CD4-positive, alpha-beta T cell treated with Interleukin-17A for 1 hour (primary cell): ENCODE measurements around the gene NRIP2.
"Not testable (repeated sequence)": the region's sequence is repeated elsewhere in the genome, so short reads cannot be mapped to it uniquely, and the experiment has no call there.

Experiments
- DNase-seq: peaks from one replicate; pipeline ENCODE4 v3.0.0-alpha.2; 2020

Gene NRIP2, protein sequence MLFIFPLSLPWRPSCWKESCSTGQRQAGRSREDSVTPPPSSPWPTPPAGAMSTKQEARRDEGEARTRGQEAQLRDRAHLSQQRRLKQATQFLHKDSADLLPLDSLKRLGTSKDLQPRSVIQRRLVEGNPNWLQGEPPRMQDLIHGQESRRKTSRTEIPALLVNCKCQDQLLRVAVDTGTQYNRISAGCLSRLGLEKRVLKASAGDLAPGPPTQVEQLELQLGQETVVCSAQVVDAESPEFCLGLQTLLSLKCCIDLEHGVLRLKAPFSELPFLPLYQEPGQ

DNA sequence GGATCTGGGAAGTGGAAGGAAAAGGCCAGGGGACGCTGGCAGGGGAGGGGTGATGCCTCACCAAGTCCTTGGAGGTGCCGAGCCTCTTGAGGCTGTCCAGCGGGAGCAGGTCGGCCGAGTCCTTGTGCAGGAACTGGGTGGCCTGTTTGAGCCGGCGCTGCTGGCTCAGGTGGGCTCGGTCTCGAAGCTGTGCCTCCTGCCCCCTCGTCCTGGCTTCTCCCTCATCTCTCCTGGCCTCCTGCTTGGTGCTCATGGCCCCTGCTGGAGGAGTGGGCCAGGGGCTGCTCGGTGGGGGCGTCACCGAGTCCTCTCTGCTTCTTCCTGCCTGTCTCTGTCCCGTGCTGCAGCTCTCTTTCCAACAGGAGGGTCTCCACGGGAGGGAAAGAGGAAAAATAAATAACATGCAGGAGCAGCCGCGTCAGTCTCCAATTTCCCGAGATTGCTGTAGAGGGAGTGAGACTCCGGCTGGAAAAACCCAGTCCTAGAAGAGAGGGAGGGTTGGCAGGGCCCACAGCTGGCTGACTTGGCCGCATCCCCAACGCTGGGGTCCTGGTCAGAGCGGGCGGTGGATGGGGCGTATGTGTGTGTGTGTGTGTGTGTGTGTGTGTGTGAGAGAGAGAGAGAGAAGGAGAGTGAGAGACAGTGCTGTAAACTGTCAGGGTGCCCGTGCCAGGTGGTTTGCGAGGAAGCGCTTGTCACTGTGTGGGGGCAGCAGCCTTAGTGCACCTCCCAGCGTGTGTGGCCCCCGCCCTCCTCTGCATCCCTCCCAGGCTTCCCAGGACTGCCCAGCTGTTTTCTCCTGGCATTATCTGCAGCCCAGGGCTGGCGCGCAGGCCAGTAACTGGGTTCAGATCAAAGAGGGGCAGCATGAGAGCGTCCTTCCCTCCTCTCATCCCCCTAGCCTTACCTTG is at the start of gene NRIP2:
TSS of gene NRIP2 (minus strand) at position 455 of the 911 bp plus-strand sequence. CDS start at position 403, 52 bp downstream.
- no peak for DNase-seq

DNA sequence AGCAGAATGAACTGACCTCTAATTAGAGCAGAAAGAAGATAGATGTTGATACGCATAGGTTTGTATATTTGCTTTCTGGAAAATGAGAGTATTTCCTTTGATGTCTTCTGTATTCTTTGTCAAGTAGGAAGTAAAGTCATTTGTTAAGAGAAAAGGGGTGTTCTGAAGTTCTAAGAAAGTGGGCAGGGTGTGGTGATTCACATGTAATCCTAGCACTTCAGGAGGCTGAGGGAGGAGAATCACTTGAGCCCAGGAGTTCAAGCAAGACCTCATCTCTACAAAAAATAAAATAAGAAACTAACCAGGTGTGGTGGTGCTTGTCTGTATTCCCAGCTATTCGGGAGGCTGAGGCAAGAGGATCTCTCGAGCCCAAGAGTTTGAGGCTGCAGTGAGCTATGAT is 45.0 kb upstream of the NRIP2 start:
- no peak for DNase-seq

DNA sequence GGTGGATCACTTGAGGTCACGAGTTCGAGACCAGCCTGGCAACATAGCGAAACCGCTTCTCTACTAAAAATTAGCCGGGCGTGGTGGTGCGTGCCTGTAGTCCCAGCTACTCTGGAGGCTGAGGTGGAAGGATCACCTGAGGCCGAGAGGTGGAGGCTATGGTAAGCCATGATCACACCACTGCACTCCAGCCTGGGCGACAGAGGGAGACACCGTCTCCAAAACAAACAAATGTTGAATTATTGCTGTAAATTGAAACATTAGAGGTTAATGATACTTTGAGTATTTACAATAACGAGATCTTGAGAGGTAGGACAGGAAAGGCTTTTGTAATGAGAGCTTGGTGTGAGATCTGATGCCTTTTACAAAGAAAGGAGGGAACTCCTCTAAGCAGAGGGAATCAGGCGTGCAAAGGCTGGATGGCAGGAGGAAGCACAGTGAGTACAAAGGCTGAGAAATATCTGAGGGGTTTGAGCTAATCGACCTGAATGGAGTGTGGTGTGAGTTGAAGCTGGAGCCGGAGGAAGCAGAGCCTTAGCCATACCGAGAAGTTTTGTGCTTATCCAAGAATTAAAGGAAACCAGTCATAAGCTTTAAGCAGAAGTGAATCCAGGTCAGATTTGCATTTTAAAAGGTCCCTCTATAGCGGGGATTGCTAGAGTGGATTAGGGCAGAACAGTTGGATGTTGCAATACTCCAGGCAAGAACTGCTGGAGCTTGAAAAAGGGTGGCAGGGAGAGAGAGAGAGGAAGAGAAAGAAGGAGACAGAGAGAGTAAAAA is 43.3 kb upstream of the NRIP2 start:
- DNase-seq: peak; percentile 15

DNA sequence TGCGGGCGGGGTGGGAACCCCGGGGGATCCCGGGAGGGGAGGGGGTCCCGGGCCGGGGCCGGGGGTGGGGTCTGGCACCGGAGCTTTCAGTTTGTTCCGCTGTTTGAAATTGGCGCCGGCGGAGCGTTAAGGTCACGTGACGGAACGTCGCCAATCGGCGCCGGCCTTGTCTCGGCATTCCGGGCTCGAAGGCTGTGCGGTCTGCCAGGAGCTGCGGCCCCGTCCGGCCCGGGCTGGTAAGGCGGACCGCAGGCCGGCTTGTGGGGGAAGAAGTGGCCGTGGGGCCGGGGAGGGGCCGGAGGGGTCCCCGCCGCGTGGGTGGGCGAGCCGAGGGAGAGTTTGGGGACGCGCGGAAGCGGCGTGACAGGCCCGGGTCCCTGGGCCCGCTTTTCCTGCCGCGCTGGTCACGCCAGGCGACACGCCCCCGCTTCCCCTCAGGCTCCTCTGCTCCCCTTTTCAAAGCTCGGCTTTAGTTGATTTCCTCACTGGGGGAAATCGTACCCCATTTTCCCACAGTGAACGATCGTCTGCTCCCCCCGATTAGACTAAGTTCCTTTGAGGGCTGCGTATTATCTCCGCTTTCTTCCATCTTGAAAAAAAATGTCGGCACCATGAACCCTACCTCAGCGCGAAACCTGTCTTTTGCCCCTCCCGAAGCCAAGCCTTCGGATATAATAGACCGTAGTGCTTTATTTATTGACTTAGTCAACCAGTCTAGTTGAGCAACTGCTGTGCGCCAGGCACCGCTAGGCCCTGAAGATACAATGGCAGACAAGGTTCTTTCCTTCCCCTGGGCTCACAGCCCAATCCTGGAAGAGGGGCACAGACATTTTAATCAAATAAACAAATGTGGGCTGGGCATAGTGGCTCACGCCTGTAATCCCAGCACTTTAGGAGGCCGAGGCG is 42.5 kb upstream of the NRIP2 start, which contains the start of the genes FOXM1 and RHNO1:
TSS of gene FOXM1 (minus strand) at position 128 of the 906 bp plus-strand sequence. CDS start 2,696 bp downstream, outside the sequence.
TSS of gene RHNO1 (plus strand) at position 177 of the 906 bp plus-strand sequence. CDS start 8,144 bp downstream, outside the sequence.
- peak; percentile 90 for DNase-seq

DNA sequence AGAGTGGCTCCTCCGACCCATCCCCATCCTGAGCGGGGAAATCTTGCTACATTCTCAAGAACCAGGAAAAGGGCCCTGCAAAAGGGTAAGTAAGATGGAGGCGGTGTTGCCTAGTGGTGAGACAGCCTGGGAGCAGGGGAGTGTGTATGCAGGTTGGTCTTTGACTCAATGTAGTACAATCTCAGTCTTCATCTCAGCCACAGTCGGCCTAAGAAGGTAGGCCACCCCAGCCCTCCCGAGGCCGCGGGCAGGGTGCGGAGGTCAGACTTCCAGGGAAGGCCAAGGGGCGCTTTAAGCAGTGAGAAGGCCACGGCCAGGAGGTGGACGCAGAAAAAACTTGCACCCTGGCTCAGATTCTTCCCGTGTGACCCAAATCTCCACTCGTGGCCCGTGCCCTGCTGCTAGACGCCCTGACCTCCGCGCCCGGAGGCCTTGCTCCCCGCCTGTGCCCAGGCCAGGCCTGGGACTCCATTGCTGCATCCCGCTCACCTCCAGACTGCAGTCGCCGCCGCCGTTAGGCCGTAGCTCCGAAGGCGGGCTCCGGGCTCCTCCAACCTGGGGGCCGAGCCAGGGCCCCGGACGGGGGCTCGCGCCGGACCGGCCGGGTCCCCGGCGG is 41.7 kb upstream of the NRIP2 start:
- peak; percentile 7 for DNase-seq

DNA sequence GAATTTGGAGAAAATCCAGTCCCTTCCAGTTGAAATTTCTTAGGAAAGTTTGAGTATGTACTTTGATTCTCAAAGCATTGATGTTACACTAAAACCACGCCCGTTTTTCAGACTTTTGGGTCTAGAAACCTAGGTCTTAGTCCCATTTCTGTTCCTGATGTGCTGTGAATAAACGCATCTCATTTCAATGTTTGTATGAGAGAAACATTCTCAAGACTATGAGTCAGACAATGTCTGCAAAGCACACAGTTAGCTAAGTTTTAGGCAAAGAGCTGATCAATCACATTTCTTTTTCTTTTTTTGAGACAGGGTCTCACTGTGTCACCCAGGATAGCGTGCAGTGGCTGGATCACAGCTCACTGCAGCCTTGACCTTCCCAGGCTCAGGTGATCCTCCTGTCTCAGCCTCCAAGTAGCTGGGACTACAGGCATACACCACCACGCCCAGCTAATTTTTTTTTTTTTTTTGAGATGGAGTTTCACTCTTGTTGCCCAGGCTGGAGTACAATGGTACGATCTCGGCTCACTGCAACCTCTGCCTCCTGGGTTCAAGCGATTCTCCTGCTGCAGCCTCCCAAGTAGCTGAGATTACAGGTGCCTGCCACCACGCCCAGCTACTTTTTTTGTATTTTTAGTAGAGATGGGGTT is 34.3 kb upstream of the NRIP2 start:
- not testable (repeated sequence) for DNase-seq

DNA sequence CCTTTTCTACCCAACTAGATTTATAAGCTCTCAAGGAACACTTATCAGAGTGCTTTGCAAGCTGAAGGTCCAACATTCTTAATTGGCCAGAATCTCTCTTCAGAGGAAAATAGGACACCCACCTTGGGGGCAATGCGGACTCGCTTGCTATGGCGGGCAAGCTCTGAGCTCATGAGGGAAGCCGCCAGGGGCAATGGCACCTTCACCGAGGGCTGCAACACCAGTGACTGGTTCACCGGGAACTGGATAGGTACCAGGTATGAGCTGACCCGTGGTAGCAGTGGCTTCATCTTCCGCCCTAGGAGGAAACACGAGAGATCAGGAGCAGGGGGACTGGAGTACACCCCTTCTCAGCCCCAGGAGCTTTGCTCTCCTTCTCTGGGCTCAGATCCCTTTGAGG is 29.4 kb upstream of the NRIP2 start:
- no peak for DNase-seq

DNA sequence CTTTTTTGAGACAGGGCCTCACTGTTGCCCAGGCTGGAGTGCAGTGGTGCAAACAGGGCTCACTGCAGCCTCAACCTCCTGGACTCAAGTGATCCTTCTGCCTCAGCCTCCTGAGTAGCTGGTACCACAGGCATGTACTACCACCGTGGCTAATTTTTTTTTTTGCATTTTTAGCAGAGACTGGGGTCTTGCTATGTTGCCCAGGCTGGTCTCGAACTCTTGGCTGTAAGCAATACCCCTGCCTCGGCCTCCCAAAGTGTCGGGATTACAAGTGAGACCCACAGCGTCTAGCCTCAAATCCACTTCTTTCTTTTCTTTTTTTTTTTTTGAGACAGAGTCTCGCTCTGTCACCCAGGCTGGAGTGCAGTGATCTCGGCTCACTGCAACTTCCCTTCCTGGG is 28.6 kb upstream of the NRIP2 start:
- DNase-seq: not testable (repeated sequence)

DNA sequence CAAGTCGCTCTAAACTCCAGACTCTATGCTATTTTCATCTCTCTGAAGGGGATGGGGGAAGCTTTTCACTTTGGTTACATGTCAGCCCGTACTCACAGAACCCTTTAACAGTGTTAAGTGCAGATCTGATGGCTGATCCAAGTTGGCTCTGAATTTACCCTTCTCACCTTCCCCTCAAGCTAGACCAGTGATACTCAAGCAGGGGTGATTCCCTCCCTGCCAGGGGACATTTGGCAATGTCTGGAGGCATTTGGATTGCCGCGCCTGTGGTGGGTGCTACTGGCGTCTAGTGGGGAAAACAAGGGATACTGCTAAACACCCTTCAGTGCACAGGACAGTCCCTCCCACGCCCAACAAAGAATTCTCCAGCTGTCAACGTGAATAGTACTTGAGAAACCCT is 28.0 kb upstream of the NRIP2 start:
- no peak for DNase-seq

DNA sequence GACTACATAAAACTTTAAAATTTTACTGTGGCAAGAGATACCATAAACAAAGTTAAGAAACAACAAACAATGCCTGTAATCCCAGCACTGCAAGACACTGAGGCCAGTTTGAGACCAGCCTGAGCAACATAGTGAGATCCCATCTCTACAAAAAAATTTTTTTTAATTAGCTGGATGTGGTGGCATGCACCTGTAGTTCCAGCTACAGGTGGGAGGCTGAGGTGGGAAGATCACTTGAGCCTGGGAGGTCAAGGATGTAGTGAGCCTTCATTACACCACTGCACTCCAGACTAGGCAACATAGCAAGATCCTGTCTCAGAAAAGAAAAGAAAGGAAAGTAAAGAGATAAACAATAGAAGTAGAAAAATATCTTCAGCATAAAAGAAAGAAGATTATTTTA is 25.3 kb upstream of the NRIP2 start:
- no peak for DNase-seq

DNA sequence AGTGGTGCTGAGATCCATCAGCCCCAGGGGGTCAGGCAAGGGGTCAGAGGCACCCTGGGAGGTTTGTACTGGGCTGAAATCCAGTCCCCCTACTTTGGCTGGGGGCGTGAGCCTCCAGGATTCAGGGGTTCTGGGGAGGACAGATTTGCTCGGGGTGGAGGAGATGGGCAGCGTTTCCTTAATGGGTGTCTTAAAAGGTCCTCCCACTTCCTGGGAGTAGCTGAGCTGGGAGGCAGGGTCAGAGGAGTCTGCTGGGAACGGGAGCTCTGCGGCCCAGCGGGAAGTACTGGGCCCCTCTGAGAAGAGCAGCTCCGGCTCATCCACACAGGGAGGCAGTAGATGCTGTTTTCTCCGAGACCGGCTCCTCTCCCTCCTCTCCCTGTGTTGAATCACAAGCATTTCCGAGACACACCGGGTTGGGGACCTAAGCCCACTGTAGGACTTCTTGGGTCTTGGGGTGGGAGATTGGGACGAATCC is 24.1 kb upstream of the NRIP2 start:
- no peak for DNase-seq

DNA sequence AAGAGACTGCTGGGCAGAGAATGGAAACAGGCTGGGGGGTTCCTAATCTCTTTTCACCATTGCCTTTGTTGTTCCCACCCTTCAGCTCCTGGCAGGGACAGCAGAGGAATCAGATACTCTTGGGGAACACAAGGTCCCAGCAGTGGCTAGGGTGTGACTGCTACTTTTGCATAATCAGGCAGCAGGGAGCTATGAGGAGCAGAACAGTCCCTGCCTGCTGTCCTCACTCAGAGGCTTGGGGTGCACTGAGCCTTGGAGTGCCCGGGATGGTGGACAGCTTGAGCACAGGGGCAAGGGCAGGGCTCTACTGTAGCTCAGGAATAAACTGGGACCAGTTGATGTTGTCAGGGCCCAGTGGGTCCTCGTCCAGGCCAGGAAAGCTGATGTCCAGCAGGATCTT is 23.5 kb upstream of the NRIP2 start:
- DNase-seq: no peak

DNA sequence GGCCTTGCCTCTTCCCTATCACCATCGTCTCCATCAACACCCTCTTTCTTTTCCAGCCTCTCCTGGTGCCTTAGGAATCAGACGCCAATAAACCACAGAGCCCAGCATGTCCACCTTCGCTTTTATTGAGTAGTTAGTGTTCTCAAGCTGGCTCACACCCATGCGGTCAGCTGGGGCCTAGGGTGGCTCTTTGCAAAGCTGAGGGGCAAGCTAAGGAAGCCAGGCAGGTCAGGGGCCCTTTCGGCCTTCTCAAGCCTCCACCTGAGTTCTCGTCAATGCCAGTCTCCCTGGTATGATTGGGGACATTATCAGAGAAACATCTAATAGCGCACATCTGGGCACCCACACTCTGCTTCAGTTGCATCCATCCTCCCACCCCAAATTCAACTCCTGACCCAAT is 22.7 kb upstream of the NRIP2 start:
- DNase-seq: no peak

DNA sequence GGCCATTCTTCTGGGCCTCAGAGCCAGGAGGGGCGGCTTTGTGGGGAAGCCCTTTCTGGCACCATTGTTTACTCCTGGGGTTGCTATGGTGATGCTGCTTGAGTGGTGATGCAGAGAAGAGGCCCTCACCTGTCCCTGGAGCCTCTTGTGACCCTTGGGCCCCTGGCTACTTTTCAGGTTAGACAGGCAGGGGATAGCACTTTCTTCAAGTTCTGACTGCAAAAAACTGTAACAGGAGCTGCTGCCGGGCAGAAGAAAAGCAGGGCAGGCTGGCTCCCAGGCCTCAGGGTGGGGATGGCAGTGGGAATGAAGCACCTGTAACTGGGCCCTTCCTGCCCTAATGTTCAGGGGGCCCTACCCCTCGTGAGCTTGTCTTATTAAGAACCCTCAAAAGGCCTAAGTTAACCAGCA is 22.2 kb upstream of the NRIP2 start, which contains the start of gene TEX52:
TSS of gene TEX52 (minus strand) at position 19 of the 411 bp plus-strand sequence. CDS start at position 6, 13 bp downstream.
- DNase-seq: no peak

DNA sequence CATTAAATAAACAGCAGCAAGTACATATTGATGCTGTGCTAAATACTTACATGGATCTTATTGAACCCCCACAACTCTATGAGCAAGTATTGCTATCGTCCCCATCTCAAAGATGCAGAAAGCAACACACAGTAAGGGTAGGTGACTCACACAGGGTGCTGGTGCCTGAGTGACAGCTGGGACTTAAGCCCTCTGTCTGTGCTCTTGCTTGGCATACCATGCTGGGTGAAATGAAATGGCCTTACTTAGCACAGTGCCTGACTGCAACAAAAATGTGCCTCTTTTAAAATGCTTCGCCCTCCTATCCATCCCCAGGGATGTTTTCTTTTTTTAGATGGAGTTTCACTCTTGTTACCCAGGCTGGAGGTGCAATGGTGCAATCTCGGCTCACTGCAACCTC is 21.2 kb upstream of the NRIP2 start:
- no peak for DNase-seq

DNA sequence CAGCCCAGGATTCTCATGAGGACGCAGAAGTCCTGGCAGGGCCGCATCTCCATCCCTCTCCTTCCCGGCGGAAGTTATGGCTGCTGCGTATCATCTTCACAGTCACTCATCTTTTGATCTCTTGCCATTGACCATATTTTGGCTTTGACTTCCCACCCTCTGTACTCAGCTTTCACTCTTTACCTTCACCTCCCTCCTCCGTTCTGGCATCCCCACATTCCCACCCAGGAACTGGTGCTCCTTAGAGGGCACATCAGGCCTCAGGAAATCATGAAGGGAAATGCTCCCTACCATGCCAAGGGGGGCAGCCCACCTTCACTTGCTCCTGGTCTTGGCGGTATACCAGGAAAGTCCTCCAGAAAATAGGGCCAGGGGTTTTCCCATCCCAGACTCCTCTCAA is 20.7 kb upstream of the NRIP2 start:
- DNase-seq: no peak

DNA sequence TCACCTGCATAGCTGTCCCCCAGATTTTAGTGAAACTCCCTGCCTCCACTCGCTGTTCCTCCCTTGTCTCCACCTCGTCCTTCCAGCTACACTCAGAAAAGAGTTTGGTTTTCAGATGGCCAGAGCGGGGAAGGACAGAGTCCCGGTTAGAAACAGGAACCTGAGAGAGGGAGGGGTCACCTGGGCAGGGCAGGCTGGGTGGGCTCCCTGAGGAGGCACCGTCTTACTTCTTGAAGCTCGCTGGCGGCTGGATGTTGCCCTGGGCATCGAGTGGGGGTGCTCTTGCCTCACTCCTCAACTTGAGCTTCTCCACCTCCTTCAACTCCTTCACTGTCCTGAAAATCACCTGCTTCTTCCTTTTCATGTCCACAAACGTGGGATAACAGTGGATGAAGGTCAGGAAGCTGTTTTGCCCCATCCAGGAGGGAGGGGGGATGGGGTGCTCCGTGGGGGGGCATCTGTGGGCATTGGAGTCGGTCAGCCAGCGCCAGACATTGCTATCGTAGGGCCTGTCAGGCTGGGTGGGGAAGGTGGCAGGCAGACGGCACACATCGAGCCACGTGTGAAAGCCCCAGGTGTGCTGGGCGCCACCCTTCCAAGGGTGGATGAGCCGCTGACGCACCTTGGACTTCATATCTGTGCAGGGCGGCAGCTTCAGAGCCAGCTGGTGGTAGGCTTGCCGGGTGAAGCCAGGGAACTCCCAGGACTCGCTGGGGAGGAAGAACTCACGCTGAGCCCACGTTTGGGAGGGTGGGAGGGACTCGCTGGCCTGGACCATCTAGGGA is 20.0 kb upstream of the NRIP2 start:
- DNase-seq: no peak

DNA sequence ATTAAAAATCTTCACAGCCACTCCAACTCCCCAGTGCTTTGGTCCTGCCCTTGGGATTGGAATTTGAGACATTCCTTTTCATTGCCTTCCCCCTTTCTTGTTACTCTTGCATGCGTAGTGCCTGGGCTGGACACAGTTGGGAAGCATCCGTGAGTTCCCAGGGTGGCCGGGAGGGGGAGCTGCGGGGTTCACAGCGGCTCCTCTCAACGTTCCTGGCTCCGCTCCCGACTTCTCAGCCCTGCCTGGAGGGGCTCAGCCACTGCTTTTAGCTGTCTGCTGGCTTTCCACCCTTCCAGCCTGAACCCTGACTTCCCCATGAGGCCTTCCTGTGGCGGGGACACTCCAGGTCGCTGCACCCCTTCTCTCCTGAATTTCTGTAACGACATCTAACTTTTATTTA is 18.8 kb upstream of the NRIP2 start:
- peak; percentile 23 for DNase-seq

DNA sequence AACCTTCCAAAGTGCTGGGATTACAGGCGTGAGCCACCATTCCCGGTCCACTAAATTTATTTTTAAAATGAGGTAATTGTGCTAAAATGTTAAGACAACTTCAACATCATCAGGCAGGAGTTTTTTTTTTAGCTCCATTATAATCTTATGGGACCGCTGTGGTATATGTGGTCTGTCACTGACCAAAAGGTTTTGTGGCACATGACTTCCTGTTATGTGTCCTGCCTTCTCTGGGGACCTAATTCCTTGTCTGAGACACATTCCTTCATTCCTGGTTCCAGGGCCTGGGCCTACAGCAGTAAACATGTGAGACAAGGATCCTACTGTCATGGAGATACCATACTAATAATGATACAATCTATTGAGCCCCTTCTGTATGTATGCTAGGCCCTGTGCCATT is 17.1 kb upstream of the NRIP2 start:
- no peak for DNase-seq

DNA sequence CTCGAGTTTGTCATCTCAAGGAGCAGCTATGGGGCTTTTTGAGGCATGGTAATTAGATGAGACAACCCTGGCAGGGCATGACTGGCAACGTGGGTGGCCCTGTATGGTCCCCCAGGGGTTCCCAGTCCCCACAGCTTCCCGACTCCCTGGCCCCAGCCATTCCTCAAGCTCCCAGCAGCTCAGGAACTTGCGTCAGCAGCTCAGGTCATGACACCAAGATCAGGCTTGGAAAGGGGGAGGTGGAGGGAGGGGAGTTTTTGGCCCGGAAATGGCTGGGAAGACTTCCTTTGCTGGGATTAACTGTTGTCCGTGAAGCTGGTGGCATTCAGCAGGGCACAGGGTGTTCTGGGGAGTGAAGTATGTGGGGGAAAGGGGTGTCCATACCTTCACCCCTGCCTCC is 10.4 kb upstream of the NRIP2 start:
- DNase-seq: no peak
